ENCODE data around the gene CWC27.

- peak in 2 of 4 donors; percentile 20 to 56 for TF ChIP-seq POLR2A (IDR thresholded peaks at IDR 0.05)
- no peak for TF ChIP-seq EP300 (IDR thresholded peaks at IDR 0.05)
Observed at GRCh38 chr5:64768358-64769312, at the start of gene CWC27, which contains the start of gene SREK1IP1.

Measured in stomach (tissue), 4 donors.